Stimulated activated CD4-positive, alpha-beta T cell treated with anti-CD3 and anti-CD28 coated beads, TNF-alpha, amount 100 ng/mL, for 48 hours (primary cell): ENCODE results near the gene TMED7.

ENCODE experiments used
- DNase-seq, 3 donors: peaks; one replicate each; pipeline ENCODE4 v3.0.0-alpha.2; 2020; ENCODE audit warnings: low read depth in 3 of 3

Gene TMED7

DNA sequence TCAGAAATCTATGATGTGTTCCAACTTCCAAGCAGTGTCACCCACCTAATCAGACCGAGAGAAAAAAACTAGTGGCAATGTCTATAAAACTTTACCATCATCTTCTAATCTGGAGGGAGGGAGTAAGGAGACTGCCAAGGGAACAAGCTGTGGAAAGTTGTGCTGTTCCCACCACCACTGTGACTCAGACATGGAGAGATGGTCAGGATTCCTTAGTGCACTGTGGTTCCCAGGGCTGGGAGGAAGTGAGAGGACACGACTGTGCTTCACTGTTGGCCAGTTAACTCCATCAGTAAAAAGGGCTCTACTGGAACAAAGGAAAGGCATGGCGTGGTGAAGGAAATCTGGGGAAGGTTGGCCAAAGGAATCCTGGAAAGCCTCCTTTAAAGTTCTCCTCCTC, 42.4 kb downstream of the TMED7 start:
- DNase-seq: no peak

DNA sequence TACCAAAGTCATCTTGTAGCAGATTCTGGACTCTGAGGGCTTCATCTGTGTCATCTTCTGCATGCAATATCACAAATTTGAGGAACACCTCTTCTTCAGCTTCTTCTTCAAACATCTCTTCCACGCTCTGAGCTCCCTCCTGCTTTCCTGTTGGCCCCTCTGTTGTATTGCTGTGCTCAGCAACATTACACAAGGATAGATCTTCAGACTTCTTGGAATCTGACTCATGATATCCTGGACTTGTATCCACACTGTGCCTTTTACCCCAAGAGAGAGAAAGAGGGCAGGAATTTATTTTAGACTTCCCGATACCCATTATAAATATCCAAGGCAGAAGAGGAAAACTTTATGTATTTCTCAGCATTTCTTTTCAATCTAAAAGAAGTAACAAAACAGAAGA, 44.9 kb downstream of the TMED7 start:
- DNase-seq: no peak

DNA sequence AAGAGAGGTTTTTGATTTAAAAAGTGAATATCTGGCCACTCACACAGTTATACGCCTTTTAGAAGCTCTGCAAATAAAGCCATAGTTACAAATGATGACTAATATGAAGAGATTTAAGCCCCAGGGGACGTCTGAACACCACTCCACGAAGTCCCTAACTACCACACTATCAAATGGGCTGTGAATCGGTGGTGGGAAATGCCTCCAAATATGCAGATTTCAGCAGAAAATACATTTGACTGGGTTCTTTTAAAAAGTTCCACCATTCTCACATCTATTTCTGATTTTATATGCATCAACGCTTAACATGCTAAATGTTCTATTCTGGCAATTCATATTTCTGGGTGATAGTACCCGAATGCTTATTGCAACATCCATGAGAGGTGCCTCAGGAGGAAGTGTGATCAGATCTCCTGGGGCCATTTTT, 46.1 kb downstream of the TMED7 start:
- no peak for DNase-seq

DNA sequence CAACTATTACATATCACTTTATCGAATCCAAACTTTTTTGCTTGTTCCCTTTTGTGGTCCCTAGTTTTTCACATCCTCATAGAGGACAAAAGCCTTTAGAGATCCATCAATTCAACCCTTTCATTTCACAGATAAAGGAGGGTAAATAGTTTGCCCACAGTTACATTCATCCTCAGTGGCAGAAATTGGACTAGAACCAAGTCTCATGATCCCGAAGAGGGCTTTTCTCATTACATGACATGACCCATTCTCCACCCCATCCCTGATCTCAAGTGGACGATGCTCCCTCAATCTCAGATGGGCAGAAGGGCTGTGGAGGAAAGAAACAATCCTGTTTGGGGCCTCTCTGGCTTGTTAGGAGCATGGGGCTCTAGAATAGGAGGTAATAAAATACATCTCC, 46.6 kb downstream of the TMED7 start:
- no peak for DNase-seq

DNA sequence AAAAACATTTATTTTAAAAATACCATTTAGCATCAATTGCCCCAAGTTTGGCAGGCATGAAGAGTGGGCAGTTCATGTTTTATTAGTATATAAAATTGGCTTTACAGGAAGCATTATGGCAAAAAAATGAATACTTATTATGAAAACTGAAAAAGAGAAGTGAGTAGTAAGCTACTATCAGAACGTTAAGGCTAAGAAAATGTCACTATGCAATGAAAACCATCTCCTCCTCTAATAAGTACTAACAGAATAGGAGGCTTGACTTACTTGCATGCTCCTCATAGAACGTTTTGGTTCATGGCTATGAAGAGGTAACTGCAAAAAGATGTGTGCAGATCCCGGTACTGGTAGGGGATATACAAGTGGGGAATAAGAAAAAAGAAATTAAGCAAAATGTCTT, 47.2 kb downstream of the TMED7 start:
- DNase-seq: no peak

DNA sequence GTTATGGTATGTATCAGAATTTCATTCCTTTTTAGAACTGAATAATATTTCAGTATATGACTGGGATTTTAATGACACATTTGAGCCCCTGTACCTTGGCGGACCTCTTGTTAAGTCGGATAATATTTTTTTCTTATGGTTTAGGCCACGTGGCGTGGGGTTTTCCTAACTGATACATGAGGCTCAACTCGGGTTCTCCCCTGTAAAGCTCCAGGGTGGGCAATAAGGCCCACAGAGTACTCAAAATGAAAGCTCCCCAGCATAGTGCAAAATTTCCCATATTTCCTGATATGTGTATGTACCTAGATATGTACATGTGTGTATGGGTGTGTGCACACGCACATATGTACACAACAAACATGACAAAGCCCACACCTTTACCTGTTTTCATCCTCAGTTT, 48.1 kb downstream of the TMED7 start:
- DNase-seq: no peak

- DNase-seq: no peak
Observed at GRCh38 chr5:115577329-115577728, 48.5 kb downstream of the TMED7 start.

DNA sequence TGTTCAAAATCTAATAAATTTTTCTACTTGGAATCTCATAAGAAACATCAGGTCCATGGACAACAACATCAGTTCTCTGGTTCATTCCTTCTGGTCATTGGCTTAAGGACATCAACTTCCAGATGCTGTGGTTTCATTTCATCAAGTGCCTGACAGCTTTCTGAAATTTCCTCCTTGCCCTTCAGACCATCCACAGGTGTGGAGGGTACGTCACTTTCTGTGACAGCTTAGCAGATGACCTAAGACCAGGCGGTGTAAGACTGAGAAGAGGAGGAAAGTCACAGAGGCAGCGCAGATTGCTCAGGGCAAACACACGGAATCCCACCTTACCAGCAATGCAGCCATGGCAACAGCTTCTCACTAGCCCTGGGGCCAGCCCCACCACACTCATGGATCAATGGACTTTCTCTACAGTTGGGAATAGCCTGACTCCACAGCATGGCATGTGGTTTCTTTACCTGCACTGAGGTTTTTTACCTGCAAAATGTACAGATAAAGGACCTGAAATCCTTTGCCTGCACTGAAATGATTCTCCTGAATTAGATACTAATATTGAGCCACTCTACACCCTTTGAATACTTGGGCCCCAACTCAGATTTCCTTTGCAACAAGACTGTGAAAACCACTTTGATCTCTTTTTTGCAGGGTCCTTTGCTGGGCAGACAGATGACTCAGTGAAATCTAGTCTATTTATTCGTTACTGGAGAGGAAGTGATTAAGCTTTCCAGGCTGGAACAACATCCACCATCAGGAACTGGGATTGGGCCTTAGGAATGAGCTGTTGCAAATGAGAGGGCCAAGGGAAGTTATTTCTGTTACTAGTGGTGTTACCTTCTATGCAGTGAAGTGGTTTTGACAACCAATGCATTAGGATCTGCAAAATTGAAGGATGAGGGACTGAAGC, 50.4 kb downstream of the TMED7 start:
- no peak for DNase-seq

GRCh38 chr5:115573133-115573532, 52.7 kb downstream of the TMED7 start:
- DNase-seq: no peak

DNA sequence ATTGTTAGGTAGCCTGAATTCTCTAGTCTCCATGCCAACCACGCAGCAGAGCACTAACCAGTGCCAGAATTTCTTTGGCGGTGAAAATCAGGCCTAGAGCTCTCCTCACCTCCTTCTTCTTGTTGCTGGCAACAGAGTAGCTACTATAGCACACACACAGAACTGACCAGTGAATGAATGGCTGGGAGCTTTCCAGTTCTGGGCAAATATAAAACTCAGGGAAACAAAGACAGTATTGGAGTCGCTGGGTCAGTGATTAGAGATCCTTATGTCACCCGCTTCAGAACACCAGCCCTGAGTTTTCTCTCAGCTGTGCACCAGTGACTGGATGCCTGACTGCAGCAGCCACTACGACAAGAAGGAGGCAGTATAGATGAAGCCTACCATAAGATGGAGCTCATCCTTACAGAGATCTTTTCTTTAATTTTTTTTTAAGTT, 54.4 kb downstream of the TMED7 start:
- DNase-seq: no peak

DNA sequence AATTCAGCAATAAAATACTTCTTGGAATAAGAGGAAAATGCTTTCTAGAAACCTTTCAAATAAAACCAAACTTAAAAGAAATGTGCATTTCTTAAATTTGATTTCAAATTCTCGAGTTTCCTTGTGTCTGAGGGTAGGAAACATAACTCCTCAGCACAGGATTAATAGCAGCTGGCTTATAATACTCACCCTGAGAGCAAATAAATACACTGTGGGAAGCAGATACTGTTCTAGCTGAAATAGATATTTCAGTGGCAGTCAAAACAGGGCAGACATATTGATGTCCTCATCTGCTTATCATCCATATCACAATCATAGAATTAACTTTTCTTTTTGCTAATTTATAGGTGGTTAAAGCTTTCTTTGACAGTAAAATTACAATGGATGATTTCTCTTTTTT, 57.2 kb downstream of the TMED7 start:
- no peak for DNase-seq

DNA sequence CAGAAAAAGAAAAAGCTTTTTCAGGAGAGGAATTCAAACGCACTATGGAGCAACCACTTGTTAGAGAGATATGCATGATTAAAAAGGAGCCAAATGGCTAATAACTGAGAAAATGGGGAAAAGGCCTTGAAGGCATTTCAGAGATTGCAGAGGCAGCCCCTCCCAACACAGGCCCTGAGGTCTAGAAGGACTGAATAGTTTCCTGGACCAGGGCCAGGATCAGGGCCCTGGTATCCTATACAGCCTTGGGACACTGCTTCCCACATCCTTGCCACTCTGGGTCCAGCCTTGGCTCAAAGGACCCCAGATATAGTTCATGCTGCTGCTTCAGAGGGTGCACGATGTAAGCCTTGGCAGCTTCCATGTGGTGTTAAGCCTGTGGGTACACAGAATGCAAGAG, 60.6 kb downstream of the TMED7 start:
- no peak for DNase-seq
